Kidney glomerular epithelial cell (primary cell): ENCODE data around the gene KRTAP5-7.
"Not testable (repeated sequence)": the region's sequence is repeated elsewhere in the genome, so short reads cannot be mapped to it uniquely, and the experiment has no call there.

Experiments used
- DNase-seq: peaks from one replicate; lab custom pipeline; 2025; lab: John Stamatoyannopoulos, UW

KRTAP5-7 gene

DNA sequence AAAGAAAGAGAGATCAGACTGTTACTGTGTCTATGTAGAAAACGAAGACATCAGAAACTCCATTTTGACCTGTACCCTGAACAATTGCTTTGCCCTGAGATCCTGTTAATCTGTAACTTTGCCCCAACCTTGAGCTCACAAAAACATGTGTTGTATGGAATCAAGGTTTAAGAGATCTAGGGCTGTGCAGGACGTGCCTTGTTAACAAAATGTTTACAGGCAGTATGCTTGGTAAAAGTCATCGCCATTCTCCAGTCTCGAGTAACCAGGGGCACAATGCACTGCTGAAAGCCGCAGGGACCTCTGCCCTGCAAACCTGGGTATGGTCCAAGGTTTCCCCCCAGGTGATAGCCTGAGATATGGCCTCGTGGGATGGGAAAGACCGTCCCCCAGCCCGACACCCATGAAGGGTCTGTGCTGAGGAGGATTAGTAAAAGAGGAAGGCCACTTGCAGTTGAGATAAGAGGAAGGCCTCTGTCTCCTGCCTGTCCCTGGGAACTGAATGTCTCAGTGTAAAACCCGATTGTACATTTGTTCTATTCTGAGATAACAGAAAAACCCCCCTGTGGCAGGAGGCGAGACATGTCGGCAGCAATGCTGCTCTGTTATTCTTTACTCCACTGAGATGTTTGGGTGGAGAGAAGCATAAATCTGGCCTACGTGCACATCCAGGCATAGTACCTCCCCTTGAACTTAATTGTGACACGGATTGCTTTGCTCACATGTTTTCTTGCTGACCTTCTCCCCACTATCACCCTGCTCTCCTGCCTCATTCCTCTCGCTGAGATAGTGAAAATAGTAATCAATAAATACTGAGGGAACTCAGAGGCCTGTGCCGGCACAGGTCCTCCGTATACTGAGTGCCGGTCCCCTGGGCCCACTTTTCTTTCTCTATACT, 7.9 kb downstream of the KRTAP5-7 start:
- not testable (repeated sequence) for DNase-seq

DNA sequence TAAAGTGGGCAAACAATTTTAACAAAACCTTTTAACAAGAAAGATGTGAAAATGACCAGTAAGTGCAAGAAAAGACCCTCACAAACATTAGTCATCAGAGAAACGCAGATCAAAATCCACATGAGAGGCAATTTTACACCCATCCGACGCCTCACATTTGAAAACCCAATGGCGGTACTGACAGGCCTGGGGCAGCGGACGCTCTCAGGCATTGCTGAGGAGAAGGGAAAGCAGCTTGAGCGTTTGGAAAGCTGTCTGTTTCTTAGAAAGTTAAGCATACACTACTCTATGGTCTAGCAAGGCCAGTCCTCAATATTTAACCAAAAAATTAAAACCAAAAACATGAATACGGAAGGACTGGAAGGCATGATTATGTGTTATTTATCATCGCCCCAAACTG, 8.8 kb downstream of the KRTAP5-7 start:
- DNase-seq = no peak

DNA sequence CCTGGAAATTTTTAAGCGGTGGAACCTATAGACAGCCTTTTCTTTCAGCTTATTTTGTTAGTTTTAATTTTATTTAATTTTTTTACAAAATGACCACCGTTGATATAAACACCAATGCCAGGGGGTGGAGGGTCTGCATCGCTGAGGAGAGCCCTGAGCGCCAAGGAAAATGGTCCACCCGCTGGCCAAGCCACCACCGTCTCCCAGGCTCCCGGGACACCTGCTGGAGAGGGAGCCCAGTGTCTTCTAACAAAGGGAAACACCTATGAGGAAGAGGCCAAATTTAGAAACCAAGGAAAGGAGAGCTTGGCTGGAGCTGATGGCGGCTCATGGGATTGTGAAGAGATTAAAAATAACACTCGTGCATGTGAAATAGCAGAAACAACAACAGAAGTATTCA, 10.5 kb downstream of the KRTAP5-7 start:
- DNase-seq = no peak

DNA sequence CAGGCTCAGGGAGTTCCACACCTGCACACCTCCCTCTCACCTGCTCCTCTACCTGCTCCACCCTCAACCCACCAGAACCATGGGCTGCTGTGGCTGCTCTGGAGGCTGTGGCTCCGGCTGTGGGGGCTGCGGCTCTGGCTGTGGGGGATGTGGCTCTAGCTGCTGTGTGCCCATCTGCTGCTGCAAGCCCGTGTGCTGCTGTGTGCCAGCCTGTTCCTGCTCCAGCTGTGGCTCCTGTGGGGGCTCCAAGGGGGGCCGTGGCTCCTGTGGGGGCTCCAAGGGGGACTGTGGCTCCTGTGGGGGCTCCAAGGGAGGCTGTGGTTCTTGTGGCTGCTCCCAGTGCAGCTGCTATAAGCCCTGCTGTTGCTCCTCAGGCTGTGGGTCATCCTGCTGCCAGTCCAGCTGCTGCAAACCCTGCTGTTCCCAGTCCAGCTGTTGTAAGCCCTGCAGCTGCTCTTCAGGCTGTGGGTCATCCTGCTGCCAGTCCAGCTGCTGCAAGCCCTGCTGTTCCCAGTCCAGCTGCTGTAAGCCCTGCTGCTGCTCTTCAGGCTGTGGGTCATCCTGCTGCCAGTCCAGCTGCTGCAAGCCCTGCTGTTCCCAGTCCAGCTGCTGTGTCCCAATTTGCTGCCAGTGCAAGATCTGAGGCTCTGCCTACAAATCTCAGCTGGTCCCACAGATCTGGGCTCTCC, 11.1 kb downstream of the KRTAP5-7 start, which contains the start of gene KRTAP5-8:
TSS of gene KRTAP5-8 (plus strand) at position 49 of the 689 bp plus-strand sequence. CDS start at position 80, 31 bp downstream.
- DNase-seq = not testable (repeated sequence)

DNA sequence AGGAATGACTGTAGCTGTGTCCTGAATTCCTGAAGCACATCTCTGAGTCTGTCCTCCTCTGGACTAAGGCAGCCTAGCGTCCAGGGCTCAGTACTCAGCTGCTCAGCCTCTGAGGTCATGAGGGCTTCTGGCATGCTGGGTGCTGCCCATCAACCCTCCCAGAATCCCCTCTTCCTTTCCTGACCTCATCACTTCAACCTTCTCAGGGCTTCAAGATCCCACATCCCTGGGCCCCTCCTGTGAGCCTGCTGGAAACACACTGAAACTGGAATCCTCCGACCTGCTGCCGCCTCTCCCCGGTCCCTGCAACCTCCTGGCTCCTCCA, 11.6 kb downstream of the KRTAP5-7 start:
- DNase-seq = no peak

DNA sequence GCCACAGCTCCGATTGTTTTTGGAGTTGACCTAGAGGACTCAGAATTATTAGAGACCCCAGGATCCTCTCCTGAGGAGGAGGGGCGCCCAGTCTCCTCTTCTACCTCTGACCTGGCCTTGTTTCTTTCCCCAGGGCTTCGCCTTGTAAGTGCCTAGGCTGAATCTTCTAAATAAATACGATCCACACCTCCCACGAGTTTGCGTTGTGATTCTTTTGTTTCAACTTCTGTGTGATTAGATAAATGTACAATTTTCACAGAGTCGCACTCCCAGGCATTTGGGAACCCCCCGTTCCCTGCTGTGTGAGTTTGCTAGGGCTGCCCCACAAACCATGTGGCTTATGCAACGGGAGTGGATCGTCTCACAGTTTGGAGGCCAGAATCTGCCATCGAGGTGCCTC, 11.9 kb downstream of the KRTAP5-7 start:
- no peak for DNase-seq

DNA sequence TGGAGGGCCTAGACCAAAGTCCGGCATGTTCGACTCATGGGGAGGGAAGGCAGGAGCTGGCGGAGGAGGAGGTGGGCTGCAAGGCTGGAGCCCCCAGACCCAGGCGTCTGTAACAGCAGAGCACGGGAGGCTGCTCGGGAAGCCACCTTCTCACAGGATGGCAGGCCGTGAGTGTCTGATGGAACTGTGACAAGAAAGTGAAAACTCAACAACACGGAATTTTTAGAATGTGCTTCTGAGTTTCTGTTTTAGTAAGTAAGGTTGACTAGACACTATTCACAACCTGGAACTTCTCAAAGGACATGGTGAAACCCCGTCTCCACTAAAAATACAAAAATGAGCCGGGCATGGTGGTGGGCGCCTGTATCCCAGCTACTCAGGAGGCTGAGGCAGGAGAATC, 12.9 kb downstream of the KRTAP5-7 start:
- not testable (repeated sequence) for DNase-seq

DNA sequence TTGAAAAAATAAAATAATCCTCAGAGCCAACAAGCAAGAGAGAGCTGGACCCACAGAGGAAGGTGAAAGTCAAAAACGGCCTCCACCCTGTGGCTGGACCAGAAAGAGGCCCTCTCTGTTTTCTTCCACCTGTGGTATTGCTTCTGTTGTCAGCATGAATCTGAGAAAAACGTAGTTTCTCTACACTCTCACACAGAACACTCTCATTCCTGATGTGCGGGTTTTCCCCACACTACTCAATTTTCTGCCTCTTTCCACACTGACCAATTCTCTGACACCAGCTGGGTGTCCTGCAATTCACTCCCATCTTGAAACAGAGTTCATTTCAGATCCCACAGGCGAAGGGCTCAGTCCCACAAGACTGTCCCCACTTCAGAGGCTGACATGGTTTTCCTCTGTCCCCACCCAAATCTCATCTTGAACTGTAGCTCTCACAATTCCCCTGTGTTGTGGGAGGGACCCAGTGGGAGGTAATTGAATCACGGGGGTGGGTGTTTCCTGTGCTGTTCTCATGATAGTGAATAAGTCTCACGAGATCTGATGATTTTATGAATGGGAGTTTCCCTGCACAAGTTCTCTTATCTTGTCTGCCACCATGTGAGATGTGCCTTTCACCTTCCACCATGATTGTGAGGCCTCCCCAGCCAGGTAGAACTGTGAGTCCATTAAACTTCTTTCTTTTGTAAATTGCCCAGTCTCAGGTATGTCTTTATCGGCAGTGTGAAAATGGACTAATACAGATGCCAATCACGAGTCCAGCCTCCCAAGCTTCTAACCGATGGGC, 13.6 kb downstream of the KRTAP5-7 start:
- DNase-seq = not testable (repeated sequence)

DNA sequence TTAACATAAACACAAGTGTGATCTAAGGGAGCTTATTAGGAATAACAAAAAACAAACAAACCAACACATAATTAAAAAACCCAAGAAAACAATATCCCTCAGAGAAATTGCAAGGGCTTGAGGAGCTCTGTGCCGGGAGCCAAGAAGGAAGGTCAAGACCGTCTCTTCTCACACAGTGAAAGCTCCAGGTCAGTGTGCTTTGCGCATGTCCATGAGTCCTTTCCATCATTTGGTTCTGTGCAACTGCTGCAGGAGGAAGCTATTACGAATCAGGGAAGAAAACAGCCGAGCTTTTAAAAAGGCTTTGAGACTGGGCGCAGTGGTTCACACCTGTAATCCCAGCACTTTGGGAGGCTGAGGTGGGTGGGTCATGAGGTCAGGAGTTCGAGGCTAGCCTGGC, 15.3 kb downstream of the KRTAP5-7 start:
- no peak for DNase-seq

DNA sequence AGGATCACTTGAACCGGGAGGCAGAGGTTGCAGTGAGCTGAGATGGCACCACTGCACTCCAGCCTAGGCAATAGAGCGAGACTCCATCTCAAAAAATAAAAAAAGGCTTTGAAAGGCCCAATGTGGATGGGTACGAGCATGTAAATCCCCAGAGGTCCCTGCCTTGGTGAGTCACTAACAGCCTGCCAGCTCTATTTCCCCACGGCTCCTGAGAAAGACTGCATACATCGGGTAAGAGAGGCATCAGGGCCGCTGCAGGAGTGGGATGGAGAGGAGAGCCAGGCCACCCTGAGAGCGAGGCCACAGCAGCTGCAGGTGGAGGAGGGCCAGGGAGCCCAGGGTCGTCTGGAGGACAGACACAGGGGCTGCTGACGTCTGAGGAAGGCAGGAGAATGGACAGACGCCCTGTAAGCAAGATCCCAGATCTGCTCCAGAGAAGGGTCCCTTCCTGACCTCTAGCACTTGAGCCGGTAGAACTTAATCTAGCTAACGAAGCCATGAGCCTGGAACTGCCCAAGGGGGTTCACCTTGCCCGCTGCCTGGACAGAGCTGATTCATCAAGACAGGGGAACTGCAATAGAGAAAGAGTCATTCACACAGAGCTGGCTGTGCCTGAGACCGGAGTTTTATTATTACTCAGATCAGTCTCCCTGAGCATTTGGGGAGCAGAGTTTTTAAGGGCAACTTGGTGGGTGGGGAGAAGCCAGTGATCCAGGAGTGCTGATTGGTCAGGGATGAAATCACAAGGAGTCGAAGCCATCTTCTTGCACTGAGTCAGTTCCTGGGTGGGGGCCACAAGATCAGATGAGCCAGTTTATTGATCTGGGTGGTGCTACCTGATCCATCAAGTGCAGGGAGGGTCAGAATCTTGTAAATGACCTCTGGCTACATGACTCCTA, 16.1 kb downstream of the KRTAP5-7 start:
- DNase-seq = no peak

DNA sequence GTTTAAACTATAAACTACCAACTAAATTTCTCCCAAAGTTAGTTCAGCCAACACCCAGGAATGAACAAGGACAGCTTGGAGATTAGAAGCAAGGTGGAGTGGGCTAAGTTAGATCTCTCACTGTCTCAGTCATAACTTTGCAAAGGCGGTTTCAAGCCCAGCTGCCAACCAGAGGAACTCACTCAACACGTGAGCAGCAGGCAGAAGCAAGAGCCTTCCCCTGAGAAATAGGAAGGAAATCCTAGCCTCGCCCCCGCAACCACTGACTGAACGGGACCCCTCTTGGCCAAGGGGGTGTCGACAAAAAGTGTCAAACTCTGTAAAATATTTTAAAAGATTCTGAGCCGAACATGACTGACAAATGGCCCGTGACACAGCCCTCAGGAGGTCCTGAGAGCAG, 16.8 kb downstream of the KRTAP5-7 start:
- DNase-seq = no peak

DNA sequence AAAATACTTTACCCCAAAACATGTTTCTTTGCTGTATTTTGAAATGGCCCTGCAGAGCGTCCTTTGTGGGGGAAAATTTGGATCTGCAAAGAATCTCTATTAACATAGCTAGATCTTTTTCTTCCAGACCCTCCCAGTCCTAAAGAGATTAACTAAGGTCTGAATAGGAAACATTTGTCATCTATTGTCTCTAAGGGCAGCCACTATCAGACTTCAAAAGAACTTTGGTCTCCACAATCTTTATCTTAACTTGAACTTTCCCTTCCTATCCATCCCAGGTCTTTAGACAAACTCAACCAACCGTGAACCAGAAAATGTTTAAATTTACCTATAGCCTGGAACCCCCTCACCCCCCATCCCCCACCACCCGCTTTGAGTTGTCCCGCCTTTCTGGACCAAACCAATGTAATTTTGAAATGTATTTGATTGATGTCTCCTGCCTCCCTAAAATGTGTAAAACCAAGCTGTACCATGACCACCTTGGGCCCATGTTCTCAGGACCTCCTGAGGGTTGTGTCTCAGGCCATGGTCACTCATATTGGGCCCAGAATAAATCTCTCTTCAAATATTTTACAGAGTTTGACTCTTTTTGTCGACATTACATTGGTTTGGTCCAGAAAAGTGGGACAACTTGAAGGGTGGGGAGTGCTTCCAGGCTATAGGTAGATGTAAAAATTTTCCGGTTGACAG, 17.6 kb downstream of the KRTAP5-7 start:
- DNase-seq = no peak

DNA sequence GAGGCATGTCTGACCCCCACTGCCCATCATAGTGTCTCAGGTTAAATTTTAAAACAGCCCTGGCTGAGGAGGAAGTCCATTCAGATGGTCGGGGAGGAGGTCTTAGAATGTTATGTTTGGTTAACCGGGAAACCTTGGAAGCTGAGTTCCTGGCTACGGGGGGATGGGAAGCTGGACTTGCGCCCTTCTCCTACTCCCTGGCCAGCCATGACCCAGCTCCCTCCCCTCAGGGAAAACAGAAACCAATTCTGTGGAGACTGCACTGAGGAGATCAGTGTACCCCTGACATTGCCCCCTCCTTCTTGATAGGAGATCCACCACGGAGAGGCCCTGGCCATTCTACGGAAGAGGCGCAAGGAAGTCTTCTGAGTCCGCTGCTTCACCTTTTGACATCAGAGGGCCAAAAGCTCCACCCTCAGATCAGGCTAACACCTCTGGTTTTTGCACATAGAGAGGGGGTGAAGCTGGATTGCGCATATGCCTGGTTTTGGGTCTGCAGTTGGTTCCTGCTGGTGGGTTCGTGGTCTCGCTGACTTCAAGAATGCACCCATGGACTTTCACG, 18.4 kb downstream of the KRTAP5-7 start:
- no peak for DNase-seq

DNA sequence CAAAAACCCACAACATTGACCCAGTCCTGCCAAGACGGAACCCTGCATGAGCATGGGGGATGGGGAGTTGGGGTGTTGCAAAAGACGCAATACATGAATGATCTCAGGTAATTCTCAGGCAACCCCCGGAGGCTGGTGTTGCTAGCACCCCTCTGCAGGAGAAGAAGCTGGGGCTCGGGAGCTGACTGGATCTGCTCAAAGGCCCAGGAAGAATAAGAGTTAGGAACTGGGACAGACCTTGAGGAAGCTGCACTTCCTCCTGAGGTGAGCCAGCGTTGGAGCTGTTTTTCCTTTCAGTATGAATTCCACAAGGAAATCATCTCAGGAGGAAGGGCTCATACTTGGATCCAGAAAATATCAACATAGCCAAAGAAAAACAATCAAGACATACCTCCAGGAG, 21.1 kb downstream of the KRTAP5-7 start, which contains the start of gene KRTAP5-9:
TSS of gene KRTAP5-9 (plus strand) at position 301 of the 400 bp plus-strand sequence. CDS start 238 bp downstream, outside the sequence.
- no peak for DNase-seq

DNA sequence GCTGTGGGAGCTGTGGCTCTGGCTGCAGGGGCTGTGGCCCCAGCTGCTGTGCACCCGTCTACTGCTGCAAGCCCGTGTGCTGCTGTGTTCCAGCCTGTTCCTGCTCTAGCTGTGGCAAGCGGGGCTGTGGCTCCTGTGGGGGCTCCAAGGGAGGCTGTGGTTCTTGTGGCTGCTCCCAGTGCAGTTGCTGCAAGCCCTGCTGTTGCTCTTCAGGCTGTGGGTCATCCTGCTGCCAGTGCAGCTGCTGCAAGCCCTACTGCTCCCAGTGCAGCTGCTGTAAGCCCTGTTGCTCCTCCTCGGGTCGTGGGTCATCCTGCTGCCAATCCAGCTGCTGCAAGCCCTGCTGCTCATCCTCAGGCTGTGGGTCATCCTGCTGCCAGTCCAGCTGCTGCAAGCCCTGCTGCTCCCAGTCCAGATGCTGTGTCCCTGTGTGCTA, 21.7 kb downstream of the KRTAP5-7 start:
- DNase-seq = no peak

DNA sequence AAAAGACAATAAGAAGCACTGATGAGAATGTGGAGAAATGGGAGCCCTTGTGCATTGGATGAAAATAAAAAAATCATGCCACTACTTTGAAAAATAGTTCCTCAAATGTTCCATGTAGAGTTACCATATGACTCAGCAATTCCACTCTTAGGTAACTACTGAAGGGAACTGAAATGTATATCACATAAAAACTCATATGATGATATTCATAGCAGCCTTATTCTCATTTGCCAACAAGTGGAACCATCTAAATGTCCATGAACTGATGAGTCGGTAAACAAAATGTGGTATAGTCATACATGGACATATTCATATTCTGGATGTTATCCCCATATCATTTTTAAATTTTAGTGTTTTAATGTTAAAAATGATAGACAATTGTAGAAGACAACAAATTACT, 24.6 kb downstream of the KRTAP5-7 start:
- DNase-seq = no peak

DNA sequence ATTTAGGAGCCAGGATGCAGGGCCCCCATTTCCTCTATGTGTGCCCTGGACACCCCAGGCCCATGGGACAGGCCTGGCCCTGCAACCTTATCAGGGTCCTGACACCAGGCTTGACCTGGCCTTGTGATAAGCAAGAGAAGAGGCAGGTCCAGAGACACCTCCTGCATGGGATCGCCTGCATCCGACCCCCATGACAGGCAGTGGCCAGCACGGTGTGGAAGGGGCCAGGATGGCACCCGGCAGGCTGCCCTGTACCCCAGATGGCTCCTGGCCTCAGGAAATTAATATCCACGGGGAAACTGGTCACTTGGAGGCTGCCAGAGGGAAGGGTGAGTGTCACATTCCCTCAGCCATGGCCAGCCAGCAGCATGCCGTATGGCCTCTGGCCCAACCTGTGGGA, 27.9 kb downstream of the KRTAP5-7 start:
- no peak for DNase-seq

DNA sequence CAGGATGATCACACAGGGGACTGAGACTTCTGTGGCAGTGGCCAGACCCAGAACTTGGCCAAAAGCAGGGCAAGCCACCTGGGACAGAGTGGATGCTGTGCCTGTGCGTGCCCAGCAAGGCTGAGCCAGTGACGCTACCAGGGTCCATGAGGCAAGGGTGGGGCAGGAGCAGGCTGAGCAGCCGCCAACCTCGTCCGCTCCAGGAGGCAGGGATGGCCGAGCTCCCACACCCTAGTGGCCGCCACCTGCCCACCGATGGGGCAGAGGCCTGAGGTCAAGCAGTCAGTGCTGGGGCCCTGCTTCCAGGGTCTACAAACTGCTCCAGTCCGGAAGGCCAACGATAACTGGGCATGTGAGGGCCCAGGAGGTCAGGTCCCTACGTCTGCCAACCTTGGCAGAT, 28.4 kb downstream of the KRTAP5-7 start:
- no peak for DNase-seq

DNA sequence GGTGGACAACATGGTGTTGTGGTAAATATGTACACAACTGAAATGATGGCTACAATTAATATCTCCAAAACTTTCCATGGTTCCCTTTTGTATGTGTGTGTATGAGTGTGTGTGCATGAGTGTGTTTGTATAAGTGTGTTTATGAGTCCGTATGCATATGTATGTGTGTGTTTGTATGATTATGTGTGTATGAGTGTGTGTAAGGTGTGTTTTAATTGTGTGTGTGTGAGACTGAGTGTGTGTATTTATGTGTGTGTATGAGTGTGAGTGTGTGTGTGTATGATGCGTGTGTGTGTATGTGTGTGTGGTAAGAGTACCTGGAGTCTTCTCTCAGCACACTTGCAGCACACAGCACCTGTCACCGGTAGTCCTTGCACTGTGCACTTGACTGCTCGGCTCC, 29.0 kb downstream of the KRTAP5-7 start:
- DNase-seq = no peak

DNA sequence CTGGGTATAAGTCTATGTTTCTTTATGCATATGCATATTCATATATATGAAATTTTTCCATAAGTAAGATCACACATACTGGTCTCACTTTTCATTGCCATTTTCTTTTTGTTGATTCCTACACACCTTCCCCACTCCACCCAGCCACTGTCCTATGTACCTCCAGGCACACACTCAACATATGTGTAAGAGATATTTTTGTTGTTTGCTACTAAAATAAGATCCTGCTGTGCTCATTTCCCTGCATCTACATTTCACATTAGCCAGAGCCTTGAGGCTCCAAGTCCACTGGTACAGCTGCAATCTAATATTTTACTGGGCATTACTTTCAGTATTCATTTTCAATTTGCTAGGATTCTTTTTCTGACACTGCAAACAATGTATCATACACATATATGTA, 30.2 kb downstream of the KRTAP5-7 start:
- DNase-seq = no peak
